Smooth muscle cell (in vitro differentiated cells): Measurements from ENCODE around the gene RASA2. TPM values are rescaled to one million over a fixed set of nuclear protein-coding genes. Genes with fewer than 3 reads are reported as not detected.

Experiments
- DNase-seq: peaks from one replicate; lab custom pipeline; 2025; ENCODE audit not compliant: unreplicated experiment; lab: John Stamatoyannopoulos, UW
- H2AFZ ChIP-seq: fragments of 200-600 bp; sonication (generic); 2 replicates; pipeline ENCODE4 v1.6.0; 2016; ENCODE audit warnings: antibody characterized with exemption, low read depth, mild to moderate bottlenecking
- H3F3A ChIP-seq: fragments of 200-600 bp; sonication (generic); 2 replicates; pipeline ENCODE4 v1.6.0; 2017; ENCODE audit warnings: antibody characterized with exemption, low read depth
- H3K27ac ChIP-seq: fragments of 200-600 bp; sonication (generic); 2 replicates; pipeline ENCODE4 v1.5.1; 2016; ENCODE audit warnings: low read depth, mild to moderate bottlenecking
- H3K27me3 ChIP-seq: fragments of 200-600 bp; sonication (generic); 2 replicates; pipeline ENCODE4 v1.6.1; 2016; ENCODE audit warnings: low read depth, mild to moderate bottlenecking
- H3K36me3 ChIP-seq: fragments of 200-600 bp; sonication (generic); 2 replicates; pipeline ENCODE4 v1.5.1; 2016; ENCODE audit warnings: low read depth
- H3K4me1 ChIP-seq: fragments of 200-600 bp; sonication (generic); 2 replicates; pipeline ENCODE4 v1.5.1; 2016; ENCODE audit warnings: low read depth
- H3K4me2 ChIP-seq: fragments of 200-600 bp; sonication (generic); 2 replicates; pipeline ENCODE4 v1.6.0; 2016; ENCODE audit warnings: mild to moderate bottlenecking
- H3K4me3 ChIP-seq: fragments of 200-600 bp; sonication (generic); 2 replicates; pipeline ENCODE4 v1.5.1; 2016; ENCODE audit warnings: mild to moderate bottlenecking
- H3K79me2 ChIP-seq: fragments of 200-600 bp; sonication (generic); 2 replicates; pipeline ENCODE4 v1.6.0; 2016; ENCODE audit warnings: low read depth, mild to moderate bottlenecking
- H3K9ac ChIP-seq: fragments of 200-600 bp; sonication (generic); 2 replicates; pipeline ENCODE4 v1.6.0; 2016; ENCODE audit warnings: low read depth
- H3K9me3 ChIP-seq: fragments of 200-600 bp; sonication (generic); replicated peaks from 2 replicates; pipeline ENCODE4 v1.5.1; 2016; ENCODE audit warnings: low read depth
- H4K20me1 ChIP-seq: fragments of 200-600 bp; sonication (generic); 2 replicates; pipeline ENCODE4 v1.6.0; 2016; ENCODE audit warnings: low read depth
- CTCF ChIP-seq: fragments of 200-600 bp; sonication (generic); IDR thresholded peaks from 2 replicates; pipeline ENCODE4 v1.5.1; 2017; ENCODE audit warnings: borderline replicate concordance, mild to moderate bottlenecking, antibody characterized with exemption; ENCODE audit not compliant: insufficient read depth, poor library complexity, severe bottlenecking
- WGBS: methylation state at CpG from one replicate; pipeline ENCODE4 v1.1.7; 2016; ENCODE audit warnings: low lambda C conversion rate; 5-methylcytosine and 5-hydroxymethylcytosine counted together
- polyA plus RNA-seq: library from polyadenylated mRNA; unstranded; fragments of >200 nt; fragmentation: Nextera tagmentation; extraction: Ambion mirVana; gene quantifications from 2 replicates; pipeline ENCODE4 v1.2.1, GENCODE V29; 2016
- total RNA-seq: library from RNA; depleted of rRNA; stranded (reverse); fragments of >200 nt; gene quantifications from 2 replicates; pipeline ENCODE4 v1.2.3, GENCODE V29; 2014

RASA2 gene
- total and polyA plus RNA-seq, 2 experiments from 2014 or later, result 4.9 to 20.0 TPM

- no peak overlapping the region for H3K4me2 ChIP-seq
- H3K4me3 ChIP-seq, result no peak overlapping the region
- no peak overlapping the region for H3K9ac ChIP-seq
- H3K27ac ChIP-seq, result no peak overlapping the region
- H4K20me1 ChIP-seq, result no peaks in the 10 kb centered on the region
- H3K4me1 ChIP-seq, result no peaks in the 10 kb centered on the region
- H2AFZ ChIP-seq, result no peak overlapping the region
- DNase-seq, result no peak
- H3K36me3 ChIP-seq, result peaks cover 14% of the 10 kb centered on the region
- H3K79me2 ChIP-seq, result no peaks in the 10 kb centered on the region
- TF ChIP-seq CTCF, result no peak
- 94% methylated on average over 3 of the region's 3 CpGs for WGBS
- no peaks in the 10 kb centered on the region for H3F3A ChIP-seq
- no peaks in the 10 kb centered on the region for H3K9me3 ChIP-seq
- no peaks in the 10 kb centered on the region for H3K27me3 ChIP-seq
These were observed 32.8 kb downstream of the RASA2 start for GRCh38 chr3:141519587-141519986.

GRCh38 chr3:141521781-141522180 is 35.0 kb downstream of the RASA2 start:
- H3K79me2 ChIP-seq, result no peaks in the 10 kb centered on the region
- TF ChIP-seq CTCF, result no peak
- no peaks in the 10 kb centered on the region for H3K9me3 ChIP-seq
- H3K4me2 ChIP-seq, result no peak overlapping the region
- H3K27ac ChIP-seq, result no peak overlapping the region
- H3K9ac ChIP-seq, result no peak overlapping the region
- DNase-seq, result no peak
- no peaks in the 10 kb centered on the region for H3K4me1 ChIP-seq
- H2AFZ ChIP-seq, result no peak overlapping the region
- H3K36me3 ChIP-seq, result peaks cover 6% of the 10 kb centered on the region
- peaks cover 3% of the 10 kb centered on the region for H4K20me1 ChIP-seq
- no peak overlapping the region for H3K4me3 ChIP-seq
- H3F3A ChIP-seq, result no peaks in the 10 kb centered on the region
- no peaks in the 10 kb centered on the region for H3K27me3 ChIP-seq

- H3K79me2 ChIP-seq, result peaks cover 9% of the 10 kb centered on the region
- DNase-seq, result no peak
- 82% methylated on average over 4 of the region's 4 CpGs for WGBS
These were observed 37.0 kb downstream of the RASA2 start for GRCh38 chr3:141523615-141524375.

More at GRCh38 chr3:141523615-141524375, 37.0 kb downstream of the RASA2 start:
- no peak overlapping the region for H3K9ac ChIP-seq
- peaks cover 3% of the 10 kb centered on the region for H4K20me1 ChIP-seq
- no peak overlapping the region for H3K4me2 ChIP-seq
- H3K9me3 ChIP-seq, result no peaks in the 10 kb centered on the region
- H3F3A ChIP-seq, result no peaks in the 10 kb centered on the region
- no peak for TF ChIP-seq CTCF
- no peaks in the 10 kb centered on the region for H3K27me3 ChIP-seq
- H3K4me1 ChIP-seq, result peaks cover under 1% of the 10 kb centered on the region
- no peak overlapping the region for H3K4me3 ChIP-seq
- no peaks in the 10 kb centered on the region for H3K36me3 ChIP-seq
- peak overlapping the region; percentile 63 for H3K27ac ChIP-seq
- no peak overlapping the region for H2AFZ ChIP-seq
